Adrenal gland (tissue), 5 donors: Measurements from ENCODE around the gene SLC47A2.
A peak's percentile ranks its signal among the peaks of the same experiment; 100 is the strongest.

Source experiments
- CTCF ChIP-seq, 6 experiments: fragments of 450-650 bp in 4 of 6; fragments of 200-600 bp in 2 of 6; sonication (generic) in 1 of 6; IDR thresholded peaks; 1 replicate in 5 of 6; 2 replicates in 1 of 6; pipeline versions ENCODE4 v1.5.1 to v1.8.0; 2016 to 2021; ENCODE audit warnings: antibody characterized with exemption in 6 of 6, mild to moderate bottlenecking in 2 of 6, moderate library complexity in 1 of 6
- POLR2A ChIP-seq, 2 donors: fragments of 450-650 bp; IDR thresholded peaks; one replicate each; pipeline ENCODE4 v1.6.1; 2017; ENCODE audit warnings: antibody characterized with exemption in 2 of 2, mild to moderate bottlenecking in 2 of 2, moderate library complexity in 1 of 2
- donor health status: DM: no; HTN: no; CAD: no.

- TF ChIP-seq CTCF (IDR thresholded peaks at IDR 0.05) (no peak), POLR2A (IDR thresholded peaks at IDR 0.05) (peak in 1 of 2 donors; percentile 38)
Observed at GRCh38 chr17:19646788-19647696, 69.3 kb downstream of the SLC47A2 start.
